HG03558 (cell line): ENCODE measurements around the gene FARP1.

Experiments
- ATAC-seq: cut with Tn5 transposase; IDR thresholded peaks from one replicate; pipeline ENCODE4 v1.9.1; 2021; ENCODE audit warnings: moderate number of reproducible peaks; ENCODE audit not compliant: unreplicated experiment; ENCODE audit errors: extremely low read depth

The FARP1 gene

DNA sequence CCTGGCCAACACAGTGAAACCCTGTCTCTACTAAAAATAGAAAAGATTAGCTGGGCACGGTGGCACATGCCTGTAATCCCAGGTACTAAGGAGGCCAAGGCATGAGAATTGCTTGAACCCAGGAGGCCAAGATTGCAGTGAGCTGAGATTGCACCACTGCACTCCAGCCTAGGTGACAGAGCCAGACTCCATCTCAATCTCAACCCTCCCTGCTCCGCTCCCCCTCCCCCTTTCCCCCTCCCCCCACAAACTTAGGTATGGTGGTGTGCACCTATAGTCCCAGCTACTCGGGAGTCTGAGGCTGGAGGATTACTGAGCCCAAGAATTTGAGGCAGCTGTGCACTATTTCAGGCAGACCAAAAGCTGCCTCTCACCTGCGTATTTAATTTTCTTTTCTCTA is 55.8 kb downstream of the FARP1 start:
- ATAC-seq, result no peak

DNA sequence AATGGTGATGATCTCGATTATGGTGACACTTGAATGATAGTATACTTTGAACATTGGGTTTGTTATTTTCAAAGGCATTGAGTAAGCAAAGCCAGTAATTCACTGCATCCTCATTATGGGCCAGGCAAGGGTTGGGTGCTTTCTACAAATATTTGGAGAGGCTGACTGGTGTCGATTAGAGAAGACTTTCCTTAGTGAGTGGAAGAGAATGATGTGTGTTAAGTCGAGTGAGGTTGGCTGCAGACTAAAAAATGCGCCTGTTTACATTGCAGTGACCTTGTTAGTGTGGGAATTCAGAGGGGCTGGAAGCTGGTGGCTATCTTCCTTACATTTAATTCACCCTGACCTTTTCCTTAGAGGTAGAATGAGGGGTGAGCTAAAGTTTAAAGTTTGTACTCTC is 56.6 kb downstream of the FARP1 start:
- ATAC-seq, result no peak

DNA sequence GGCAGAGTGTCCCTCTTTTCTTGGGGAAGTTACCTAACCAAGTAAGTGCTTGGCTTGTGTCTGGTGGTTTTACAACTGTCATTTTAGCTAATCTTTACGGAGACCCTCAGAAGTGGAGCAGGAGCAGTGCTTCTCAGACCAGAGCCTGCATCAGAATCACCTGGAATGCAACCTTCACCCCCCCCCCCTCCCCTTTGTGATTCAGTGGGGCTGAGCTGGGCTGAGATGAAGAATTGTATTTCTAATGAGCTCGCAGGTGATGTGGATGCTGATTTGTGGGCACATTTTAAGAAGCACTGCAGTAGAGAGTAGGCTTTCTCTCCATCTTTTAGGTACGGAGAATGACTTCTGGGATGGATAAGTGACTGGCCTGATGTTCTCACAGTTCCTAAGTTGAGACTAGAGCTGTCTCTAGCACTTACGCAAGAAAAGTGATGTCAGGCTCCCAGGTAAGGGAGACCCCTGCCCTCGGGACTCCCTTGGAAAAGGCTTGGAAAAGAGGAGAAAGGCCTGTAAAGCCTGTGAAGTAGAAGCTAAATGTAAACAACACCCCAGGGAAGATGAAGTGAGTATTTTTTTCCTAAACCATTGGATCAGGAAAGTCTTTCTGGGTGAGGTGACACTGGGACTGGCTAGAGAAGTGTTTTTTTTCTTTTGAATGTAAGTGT is 57.5 kb downstream of the FARP1 start:
- no peak for ATAC-seq

DNA sequence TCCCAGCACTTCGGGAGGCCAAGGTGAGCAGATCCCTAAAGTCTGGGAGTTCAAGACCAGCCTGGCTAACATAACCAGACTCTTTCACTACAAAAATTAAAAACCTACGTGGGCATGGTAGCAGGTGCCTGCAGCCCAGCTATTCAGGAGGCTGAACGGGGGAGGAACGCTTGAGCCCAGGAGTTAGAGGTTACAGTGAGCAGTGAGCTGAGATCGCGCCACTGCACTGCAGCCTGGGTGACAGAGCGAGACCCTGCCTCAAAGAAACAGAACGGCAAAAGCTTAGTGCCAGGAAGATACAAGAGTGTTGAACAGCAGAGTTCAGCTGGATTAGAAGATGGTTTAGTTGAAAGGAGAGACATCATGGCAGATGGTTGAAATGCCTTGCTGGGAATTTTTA is 58.3 kb downstream of the FARP1 start:
- no peak for ATAC-seq

DNA sequence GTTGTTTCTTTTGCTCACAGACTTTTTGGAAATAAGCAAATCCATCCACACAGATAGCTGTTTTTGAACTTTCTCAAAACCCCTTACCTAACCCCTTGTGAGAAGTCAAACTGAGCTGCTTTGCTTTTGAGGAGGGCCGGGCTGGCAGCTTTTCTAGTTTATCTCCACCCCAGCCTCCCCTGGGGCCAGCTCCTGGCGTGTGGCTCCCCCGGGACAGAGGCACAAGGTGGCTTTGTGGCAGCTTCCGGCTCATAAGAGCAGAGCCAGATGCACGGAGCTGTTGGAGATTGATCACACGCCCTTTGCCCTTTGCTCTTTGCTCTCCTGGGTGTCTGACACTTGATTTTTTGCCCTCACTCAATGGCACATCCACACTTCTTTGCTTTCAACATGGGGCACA is 59.1 kb downstream of the FARP1 start:
- no peak for ATAC-seq

DNA sequence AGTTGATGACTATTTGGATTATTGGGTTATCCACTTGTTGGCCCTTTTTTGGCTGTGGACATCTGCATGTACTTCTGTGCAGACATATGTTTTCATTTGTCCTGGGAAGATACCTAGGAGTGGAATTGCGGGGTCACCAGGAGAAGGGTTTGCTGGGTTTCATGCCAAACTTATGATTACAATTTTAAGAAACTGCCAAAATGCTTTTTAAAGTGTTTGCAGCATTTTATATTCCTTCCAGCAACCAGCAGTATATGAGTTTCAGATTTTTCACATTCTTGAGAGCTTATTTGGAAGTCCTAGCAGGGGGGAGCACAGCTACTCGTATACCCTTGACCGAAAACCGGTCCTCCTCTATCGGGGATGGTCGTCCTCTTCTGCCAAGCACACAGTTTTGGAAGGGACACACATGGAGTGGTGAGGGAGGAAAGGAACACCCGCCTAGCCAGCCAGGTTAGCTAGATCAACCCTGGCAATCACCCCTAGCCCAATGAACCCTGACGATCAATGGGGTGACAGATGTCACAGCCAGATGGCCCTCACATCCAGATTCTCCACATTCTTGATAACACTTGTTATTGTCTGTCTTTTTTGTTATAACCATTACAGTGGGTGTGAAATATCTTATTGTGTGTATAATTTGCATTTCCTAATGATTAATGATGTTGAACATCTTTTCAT is 60.9 kb downstream of the FARP1 start:
- no peak for ATAC-seq

DNA sequence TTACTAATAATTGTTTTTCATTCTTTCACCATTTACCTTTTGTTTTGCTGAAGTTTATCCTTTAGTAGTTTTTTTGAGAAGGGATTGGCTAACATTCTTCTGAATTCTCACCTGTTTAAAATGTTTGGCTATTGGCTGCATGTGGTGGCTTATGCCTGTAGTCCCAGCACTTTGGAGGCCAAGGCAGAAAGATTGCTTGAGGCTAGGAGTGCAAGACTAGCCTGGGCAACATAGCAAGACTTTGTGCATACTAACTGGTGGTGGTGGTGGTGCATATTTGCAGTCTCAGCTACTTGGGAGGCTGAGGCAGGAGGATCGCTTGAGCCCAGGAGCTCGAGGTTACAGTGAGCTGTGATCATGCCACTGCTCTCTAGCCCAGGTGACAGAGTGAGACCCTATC is 61.7 kb downstream of the FARP1 start:
- no peak for ATAC-seq

DNA sequence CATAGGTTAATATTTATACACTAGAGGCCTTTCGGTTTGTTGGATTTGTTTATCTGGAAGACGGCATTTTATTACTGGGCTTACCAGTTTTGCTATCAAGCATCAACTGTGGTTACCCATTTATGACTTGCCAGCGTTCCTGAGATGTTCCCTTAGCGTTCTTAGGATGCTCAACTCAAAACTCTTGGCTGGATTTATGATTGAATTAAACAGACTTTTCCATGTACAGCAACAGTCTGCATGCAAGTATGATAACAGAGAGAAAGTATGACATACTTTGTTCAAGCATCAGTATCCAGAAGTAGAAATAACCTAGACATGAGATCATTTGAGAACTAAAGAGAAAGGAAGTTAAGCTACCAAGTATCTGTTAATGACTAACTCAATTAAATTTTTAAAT is 64.1 kb downstream of the FARP1 start:
- no peak for ATAC-seq

DNA sequence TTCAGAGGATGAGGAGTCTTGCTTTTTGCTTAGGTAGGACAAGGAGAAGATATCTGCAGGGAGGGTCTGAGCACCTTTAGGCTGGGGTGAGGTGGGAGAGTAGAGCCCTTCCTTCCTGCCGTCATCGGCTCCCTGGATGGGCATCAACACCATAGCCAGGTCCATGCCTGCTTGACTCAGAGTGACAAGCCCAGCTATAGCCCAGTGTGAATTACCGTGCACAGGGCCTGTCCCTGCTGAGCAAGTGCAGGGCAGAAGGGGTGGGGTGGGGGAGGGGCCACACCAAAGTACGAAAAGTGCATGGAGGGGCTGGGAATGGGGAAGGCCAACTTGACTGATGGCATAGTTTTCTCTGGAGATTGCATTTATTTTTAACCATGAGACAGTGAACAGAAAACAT is 64.5 kb downstream of the FARP1 start:
- no peak for ATAC-seq

DNA sequence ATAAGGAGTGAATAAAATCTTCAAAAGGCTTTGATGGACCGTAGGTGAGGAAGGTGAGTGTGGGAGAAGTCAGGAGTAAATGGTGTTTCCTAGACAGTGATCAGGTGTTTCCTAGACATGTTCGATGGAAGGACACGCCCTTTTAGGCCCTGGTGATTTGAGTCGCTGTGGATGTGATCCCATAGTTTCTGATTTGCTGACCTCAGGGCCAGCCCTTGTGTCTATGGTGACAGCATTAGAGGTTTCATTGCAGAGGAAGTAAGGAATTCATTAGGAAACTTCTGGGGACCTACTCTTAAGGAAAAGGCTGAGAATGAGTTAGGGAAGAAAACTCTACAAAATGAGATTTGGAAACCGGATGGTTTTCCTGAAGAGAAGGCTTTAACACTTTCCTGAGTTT is 65.7 kb downstream of the FARP1 start:
- no peak for ATAC-seq

DNA sequence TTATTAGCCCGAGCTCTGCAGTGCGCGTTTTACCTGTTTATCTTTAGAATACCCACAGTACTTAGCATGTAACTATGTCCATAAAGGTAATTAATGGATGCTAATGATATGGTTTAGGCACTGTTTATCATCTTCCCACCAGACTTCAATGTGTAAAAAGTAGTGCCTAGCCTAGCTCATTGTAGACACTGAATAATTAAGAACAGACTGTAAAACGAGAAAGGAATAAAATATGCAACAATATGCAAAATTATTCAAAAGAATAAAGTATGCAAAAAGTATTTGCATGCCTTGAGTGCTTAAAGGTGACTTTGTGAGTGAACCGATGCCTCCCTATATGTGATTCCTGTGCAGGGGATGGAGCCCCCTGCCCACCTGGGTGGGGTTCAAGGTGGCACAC is 69.9 kb downstream of the FARP1 start:
- no peak for ATAC-seq

DNA sequence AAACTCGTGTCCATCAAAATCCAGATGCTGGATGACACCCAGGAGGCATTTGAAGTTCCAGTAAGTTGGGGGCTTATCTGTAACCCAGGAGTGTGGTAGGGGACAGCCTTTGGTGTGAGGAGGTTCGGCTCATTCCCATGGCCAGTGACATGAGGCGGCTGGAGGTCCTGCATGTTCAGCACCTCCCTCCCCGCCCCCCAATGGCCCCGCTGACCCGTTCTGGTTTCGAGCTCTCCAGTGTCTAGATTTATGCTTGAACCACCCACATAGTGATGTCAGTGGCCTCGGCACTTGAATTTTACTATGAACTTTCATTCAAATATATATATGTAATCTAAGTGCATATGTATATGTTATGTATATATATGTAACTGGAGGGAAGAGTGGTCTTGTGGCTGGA is 70.5 kb downstream of the FARP1 start:
- ATAC-seq, result no peak

DNA sequence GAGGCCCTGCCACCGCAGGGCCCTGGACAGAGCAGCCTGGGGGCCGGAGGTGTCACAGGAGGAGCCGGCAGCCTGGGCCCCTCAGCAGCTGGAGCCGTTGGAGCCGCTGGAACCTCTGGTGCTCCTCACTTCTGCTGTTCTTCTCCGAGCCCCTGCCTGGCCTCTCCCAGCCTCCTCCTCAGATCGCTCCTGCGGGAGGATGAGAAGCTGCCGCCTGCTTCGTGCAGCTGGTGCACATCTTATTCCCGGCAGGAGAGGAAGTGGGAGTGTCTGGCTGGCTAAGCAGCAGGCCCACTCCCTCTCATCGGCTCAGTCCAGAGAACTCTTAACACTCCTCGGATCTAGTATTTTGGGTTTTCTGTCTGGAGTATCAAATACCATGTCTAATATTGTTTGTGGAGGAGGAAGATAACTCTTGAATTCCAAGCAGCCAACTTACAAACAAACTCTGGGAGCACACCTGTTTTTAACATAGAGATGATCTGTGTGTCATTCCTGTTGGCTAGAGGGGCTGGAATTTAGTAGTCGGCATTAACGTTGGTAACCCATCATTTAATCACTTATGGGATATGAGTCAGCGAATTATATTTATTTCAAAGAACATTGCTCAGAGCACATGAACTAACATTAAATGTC is 71.2 kb downstream of the FARP1 start:
- ATAC-seq, result no peak

DNA sequence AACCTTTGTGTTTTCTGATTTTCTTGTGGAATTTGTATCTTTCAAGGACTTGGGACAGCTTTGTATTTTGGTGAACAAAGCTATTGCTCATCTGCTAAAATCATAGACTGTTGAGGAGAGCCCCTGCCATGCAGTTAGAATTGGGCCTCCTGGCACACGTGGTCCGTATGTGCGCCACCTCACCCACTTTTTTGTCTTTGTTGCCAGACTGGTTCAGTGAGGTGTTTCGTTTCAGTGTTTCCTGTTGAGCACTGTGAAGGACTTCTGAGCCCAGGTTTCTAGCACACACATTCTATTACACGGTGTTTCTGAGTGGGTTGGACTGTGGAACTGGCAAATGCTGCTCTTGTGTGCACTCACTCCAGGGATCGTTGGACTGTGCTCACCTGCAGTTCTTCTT is 71.8 kb downstream of the FARP1 start:
- no peak for ATAC-seq

DNA sequence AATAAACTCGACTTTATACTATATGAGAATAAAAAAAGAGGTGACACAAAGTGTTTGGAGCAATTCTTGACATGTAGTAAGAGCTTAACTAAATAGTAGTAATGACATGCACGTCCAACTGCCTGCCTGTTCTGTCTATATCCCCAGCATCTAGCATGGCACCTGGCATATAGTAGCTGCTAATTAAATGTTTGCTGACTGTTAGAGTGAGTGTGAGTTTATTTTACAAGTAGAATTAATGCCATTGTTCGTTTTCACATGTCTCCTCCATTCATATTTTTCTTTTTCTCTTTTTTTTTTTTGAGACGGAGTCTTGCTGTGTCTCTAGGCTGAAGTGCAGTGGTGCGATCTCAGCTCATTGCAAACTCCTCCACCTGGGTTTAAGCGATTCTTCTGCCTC is 72.6 kb downstream of the FARP1 start:
- no peak for ATAC-seq

DNA sequence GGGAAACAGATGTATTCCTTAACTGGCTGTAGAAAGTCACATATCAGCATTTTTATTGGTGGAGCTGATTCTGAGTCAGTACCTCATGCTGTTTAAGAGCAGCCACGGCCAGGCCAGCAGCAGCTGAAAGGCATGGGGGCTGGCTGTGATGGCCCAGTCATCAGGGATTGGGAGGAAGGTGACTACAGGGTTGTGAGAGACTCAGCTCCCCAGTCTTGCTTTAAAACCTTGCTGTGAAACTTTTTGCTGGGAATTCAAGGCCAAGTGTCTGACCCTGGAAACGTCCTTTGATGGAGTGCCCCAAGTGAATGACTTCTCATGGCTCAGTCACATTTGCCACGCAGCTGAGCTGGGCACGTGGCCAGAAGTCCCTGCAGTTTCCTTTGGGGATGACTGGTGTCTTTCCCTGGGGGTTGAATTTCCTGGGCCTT is 73.3 kb downstream of the FARP1 start:
- ATAC-seq, result no peak

DNA sequence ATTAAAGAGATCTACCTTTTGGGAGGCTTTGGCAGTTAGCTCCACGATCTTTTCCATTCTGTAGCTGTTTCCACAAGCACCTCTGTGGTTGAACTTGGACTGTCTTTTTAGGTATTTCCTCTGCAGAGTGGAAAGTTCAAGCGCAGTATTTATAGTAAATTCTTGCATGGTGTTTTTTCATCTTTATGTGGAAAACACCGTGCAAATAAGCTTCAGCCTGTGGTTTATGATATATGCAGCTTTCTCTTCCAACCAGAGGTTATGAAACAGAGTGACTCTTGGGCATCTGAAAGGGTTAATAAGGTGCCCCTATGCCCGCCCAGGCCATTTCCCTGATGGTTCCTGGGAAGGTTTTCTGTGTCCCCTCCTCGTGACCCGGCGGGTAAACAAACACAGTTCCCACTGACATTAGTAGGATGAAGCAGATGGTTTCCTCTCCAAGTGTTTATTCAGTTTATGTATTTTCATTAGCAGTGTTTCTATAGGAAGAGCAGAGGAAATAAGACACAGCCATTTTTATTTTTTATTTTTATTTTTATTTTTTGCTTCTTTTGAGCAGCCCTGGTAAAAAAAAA is 73.9 kb downstream of the FARP1 start:
- no peak for ATAC-seq

DNA sequence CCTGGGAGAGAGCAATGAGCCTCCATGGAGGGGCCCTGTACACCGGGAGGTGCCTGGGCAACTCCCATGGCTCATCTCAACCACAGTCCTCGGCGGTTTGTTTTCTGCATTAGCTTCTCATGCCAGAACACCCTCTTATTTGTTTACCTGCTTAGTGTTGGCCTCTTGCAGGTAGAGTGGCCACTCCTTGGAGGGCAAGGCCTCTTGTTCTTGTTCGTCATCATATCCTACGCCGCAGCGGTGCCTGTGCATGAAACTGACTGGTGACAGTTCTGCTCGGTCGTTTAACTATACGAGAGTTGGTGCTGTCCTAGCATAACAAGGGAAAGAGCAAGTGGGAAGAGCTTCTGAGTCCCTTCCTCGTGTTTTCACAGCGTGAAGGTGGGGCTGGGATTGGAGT is 74.7 kb downstream of the FARP1 start:
- no peak for ATAC-seq

DNA sequence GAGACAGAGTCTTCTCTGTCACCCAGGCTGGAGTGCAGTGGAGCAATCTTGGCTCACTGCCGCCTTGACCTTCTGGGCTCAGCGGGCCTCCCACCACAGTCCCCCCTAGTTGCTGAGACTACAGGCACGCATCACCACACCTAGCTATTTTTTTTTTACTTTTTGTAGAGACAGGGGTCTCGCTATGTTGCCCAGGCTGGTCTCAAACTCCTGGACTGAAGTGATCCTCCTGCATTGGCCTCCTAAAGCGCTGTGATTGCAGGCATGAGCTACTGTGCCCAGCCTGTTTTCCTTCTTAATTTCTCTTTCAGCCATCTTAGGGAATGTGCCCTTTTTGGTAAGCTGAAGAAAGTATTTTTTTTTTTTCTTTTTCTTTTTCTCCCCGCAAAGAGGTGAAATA is 76.8 kb downstream of the FARP1 start:
- no peak for ATAC-seq

DNA sequence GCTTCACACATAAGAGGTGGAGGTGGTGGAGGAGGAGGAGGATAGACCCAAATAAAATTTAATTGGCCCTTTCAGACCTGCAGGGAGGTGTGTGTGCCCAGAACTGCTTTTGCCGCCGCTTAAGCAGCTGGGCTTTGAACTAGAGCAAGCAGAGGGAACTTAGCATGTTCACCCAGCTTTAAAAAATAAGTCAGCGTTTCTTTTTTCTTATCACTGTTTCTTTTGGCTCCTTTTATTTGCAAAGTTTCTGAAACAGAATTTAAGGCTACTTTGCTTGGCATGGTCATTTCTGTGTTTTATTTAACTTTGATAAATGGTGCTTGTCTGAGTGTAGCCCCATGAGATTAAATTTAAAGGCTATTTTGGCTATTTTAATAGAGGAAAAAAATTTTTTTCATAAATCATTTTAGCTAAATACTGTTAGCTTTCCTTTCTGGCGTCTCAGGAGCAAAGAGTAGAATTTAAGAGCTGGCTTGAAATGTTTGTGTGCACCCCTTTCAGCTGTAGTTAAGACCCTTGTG is 77.4 kb downstream of the FARP1 start:
- no peak for ATAC-seq

DNA sequence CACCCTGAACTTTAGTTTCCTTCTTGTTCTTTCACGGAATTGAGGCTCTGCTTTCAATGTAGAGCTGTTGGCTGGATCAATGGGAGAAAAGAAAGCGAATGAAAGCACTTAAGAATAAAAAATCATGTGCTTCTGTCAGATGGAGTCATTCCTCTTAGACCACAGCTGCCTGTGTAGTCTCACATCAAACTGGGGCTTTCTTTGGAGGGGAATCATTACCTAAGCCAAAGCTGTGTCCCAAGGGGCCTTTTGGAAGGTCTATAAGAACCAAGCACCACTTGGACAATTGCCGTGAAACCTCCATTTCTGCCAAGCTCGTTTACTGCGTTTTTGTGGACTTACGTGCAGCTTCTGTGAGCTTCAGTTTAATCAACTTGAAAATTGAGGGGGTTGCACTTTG is 78.3 kb downstream of the FARP1 start:
- no peak for ATAC-seq
